COLO668 (cell line): ENCODE results near the gene PCYOX1L.

Experiments used
- DNase-seq: peaks from one replicate; lab custom pipeline; 2025; ENCODE audit not compliant: unreplicated experiment; lab: John Stamatoyannopoulos, UW

The PCYOX1L gene, protein sequence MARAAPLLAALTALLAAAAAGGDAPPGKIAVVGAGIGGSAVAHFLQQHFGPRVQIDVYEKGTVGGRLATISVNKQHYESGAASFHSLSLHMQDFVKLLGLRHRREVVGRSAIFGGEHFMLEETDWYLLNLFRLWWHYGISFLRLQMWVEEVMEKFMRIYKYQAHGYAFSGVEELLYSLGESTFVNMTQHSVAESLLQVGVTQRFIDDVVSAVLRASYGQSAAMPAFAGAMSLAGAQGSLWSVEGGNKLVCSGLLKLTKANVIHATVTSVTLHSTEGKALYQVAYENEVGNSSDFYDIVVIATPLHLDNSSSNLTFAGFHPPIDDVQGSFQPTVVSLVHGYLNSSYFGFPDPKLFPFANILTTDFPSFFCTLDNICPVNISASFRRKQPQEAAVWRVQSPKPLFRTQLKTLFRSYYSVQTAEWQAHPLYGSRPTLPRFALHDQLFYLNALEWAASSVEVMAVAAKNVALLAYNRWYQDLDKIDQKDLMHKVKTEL

DNA sequence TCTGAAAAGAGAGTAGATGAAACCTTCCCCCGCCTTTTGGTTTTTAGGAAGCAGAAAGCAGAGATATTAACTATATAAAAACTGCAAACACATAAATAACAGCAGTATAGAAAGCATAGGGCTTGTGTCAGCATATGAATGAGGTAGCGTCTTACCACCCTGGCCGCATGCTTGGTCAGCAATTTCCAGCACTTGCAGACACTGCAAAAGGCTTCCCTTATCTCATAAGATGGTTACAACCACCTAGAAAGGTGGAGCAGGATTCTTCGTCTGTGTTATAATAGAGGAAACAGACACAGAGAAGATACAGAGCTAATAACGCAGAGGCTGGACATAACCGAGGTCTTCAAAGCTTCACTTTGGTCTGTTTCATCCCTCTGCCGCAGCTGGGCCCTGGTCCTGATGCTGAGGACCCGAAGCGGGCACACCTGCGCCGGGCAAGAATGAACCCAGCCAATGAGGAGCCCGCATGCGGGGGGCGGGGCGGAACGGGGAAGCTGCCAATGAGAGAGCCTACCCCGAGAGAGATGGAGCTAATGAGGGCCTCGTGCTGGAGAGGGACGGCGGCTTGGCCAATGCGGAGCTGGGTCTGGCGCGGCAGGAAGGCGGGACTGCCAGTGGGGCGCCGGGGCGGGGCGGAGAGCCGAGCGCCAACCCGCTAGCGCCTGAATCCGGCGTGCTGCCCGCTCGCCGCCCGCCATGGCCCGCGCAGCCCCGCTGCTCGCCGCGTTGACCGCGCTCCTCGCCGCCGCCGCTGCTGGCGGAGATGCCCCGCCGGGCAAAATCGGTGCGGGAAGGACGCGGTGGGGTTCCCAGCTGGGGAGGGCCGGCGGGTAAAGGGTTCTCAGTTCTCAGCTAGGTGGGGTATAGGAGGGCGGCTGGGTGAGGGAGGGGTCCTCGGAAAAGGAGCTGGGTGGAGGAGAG is at the start of gene PCYOX1L:
TSS of gene PCYOX1L (plus strand) at position 677 of the 924 bp plus-strand sequence. CDS start at position 700, 23 bp downstream.
- DNase-seq: peak; percentile 90

DNA sequence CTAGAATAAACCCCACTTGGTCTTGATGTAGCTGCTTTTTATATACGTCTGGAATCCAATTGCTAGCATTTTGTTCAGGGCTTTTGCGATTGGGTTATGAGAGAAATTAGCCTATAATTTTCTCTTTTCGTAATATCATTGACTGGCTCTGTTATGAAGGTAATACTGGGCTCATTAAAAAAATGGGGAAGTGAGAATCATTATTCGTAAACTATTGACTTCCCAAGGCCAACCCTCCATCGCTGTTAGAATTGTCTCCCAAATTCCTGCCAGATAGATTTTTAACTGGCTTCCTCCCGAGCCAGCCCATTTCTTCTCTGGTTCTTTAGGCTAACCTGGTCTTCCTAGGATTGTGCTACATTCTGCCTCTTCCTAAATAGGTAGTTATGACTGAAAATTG is 48.5 kb upstream of the PCYOX1L start:
- no peak for DNase-seq

DNA sequence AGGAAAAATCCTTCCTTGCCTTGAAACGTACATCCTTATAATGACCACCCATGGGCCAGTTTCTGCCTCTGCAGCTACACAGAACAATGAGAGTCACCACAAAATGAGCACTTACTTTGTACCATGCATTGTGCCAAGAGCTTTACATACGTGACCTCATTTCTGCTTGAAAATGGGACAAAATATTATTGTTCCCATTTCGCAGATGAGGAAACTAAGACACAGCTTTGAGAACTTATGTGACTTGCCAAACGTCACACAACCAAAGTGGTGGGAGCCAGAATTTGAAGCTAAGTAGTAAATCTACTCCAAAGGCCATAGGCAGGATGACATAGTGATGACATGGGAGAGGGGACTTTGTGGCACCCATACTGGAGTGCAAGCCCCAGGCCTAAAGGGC is 47.4 kb upstream of the PCYOX1L start:
- no peak for DNase-seq

DNA sequence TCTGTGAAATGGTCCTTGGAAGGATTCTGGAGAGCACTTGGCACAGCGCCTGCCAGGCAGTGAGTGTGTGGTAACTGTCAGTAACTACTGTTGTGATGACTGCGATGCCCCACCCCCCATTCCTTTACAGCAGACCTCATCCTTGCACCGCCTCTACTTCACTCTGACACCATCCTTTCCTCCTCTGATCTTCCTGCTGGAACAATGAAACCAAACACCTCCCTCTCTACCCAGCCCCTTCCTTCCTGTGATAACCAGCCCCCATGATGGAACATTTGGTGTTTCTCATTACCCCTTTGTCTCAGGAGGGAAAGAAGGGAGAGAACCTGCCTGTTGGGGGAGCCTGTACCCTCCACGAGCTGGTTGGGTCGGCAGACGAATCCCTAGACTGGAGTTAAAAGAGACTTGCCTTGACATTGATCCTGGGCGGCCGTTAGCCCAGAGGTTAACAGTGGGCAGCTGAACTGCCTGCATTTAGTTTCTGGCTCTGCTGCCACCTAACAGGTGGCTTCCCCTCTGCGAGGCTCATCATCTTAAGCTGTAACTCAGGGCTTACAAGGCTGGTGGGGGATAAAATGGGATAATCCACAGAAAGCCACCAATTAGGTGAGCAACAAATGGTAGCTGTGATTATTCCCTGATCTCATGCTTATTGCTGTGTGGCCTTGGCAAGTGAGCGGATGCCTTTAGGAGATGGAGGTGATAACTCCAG is 46.7 kb upstream of the PCYOX1L start:
- DNase-seq: no peak

DNA sequence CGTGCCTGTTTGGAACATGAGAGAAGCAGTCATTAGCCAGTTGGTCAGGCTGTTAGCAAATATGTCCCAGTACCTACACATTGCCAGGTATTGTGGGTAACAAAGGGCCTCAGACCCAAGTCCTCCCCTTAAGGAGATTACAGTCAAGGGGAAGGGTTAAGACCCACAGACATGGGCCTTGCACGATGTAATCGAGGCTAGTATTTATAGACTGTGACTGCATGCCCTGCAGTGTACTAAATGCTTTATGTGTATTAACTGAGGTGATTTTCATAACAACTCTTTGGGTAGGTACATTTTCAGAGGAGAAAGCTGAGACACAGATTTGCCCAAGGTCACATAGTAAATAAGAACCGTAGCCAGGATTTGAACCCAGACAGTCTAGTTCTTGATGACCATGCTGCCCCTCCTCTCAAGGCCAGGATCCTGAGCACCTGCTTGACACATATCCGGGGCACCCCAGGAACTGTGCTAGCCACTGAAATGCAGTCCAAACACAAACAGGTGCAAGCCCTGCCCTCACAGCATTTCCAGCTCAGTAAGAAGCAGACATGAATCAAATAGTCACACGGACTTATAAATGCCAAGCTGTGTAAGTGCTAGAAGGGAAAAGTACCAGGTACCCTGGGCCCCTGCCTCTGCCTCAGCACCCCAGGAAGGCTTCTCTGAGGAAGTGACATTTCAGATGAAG is 44.5 kb upstream of the PCYOX1L start:
- DNase-seq: peak; percentile 16

DNA sequence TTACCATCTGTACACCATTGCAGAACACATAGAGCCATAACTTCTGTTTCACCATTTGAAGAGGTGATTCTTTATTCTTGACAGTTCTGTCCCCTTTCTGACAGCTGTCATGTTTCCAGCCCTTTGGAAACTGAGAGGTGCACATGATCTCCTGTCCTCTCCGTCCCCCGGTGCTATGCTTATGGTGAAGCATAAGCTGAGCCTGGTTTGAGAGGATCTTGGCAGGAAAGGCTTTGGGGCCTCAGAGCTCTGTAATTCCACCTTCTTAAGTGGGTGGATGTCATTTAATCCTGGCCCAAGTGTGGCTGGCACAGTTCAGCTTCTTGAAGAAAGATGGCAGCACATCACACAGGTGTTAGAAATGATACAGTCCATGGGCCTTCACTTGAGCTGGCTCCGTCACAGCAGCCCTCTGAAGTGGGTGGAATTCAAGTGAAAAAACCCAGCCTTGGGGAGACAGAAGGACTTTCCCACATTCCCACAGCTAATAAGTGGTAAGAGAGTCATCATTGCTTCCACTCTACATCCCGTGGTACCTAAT is 43.2 kb upstream of the PCYOX1L start:
- DNase-seq: no peak

DNA sequence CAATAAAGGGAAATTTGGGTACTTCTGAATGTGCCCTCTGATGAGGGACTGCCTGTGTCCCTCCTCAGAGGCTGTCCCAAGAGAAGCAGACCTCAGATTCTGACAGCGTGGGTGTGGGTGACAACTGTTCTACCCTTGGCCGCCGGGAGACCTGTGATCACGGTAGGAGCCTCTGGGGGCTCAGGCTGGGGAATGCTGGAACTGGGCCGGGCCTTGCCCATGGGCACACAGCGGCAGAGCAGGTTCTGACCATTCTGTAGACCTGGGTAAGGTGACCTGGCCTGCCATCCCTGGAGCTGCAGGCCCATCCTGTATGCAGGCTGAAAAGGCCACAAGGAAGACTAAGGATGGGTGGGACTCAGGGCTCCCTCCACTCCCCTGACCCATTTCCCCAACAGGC is 42.1 kb upstream of the PCYOX1L start:
- DNase-seq: no peak

DNA sequence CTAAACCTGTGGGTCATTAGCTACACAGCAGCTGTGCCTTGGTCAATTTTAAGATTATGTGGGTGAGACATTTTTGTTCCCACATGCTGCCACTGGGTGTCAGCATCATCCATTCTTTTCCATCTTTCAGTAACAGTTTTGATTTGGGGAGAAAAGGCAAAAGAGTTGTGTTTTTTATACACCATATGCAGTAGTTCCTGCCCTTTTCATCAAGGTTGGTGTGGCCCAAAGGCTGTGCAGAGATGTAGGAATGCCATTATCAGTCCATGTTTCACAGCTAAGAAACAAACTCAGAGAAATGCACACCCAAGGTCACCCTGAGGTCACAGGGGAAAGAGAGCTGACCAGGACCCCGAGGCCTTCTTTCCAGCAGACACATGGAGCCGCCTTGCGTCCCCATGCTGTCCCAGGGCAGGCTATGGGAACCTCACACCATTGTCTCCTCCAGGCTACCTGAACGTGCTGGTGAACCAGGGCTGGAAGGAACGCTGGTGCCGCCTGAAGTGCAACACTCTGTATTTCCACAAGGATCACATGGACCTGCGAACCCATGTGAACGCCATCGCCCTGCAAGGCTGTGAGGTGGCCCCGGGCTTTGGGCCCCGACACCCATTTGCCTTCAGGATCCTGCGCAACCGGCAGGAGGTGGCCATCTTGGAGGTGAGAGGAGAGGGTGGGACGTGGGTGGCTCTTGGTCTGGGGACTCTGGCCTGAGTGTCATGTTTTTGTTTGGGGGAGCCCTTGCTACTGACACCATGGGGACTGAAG is 40.4 kb upstream of the PCYOX1L start:
- DNase-seq: peak; percentile 7

DNA sequence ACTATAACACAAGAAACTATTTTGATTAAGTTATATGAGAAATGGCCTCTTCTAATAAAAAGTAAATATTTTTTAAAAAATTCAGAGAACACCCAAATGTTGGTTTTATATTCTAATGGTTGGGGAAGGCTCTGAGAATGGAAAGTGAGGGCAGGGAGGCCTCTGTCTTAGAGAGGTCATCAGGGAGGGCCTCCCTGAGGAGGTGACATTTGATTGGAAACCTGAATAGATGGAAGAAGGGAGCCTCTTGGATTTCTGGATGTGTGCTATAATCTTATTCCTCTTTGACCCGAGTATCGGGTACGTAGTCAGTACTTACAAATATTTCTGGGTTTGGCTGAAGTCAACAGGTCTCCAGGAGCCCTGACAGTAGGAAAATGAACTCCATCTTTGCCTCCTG is 38.7 kb upstream of the PCYOX1L start:
- DNase-seq: no peak

DNA sequence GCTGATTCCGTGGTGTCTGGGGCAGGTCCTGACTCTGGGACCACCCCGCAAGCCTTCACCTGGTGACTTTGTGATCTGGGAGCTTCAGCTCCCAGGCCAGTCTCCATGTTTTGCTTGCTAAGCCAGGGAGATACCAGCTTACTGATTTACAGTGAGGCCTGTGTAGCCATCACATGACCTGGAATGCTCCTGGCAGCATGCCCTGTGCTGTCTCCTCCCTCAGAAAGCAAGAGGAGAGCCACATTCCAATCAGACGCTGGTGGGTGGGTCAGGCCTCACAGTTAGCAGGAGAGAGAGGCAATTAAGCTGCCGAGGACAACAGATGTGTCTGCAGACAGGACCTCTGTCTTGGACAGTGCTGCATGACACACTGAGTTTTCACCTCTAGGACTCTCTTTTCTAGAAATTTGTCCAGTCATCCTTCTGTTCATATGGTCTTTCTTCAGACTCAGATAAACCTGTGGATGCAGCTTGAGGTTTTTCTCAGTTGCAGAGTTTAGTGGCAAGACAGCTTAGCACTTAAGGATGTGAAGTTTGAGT is 37.0 kb upstream of the PCYOX1L start:
- peak; percentile 59 for DNase-seq

DNA sequence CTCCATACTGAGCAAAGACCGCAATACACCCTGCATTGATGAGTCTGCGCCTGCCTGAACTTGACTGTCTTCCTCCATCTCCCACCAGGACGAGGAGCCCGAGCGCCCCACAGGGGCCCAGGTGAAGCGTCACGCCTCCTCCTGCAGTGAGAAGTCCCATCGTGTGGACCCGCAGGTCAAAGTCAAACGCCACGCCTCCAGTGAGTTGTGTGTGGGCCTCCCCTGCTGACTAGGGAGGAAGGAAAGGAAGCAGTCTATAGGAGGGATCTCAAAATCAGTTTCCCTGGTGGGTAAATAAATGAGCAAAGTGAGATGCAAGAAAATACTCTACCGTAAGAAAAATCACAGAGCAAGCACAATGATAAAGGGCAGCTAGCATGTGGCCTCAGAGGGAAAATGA is 35.3 kb upstream of the PCYOX1L start:
- DNase-seq: no peak

DNA sequence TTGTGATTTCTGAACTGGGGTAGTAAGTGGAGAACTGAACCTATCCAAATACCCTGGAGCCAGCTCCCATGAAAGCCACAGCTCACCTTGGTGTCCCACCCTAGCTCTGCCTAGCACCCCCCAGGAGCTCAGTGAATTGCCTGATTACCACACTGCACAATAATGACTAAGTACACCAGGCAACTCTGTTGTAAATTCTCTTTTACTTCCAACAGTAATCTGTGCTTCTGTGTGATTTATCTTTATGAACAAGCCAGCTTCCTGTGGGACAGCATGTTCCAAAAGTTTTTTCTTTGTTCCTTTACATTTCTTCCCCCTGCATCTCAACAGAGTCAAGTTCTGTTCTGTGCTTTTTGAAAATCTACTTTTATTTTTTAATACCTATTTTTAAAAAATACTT is 34.6 kb upstream of the PCYOX1L start:
- DNase-seq: no peak

DNA sequence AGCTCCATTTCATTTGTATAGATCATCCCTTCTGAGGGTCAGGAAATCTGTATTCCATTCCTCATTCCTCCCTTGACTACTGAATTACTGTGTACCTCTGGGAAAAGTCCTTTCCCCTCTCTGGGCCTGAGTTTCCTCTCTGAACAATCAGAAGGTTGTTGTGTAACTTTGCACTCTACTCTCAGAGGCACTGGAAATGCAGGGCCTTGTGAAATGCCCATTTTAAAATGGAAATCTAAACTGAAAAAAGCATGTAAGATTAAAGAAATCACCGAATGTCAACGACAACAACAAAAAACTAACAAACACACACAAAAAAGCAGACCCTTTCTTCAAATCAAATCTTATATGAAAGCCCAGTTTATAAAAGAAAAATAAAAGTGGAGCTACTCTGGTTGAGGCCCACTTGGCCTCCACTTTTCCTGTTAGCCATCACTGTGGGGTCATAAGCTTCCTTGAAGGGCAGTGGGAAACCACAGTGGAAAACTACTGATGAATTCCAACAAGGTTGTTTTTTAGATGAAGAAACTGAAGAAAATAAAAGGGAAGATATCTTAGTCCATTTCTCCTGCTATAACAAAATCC is 34.1 kb upstream of the PCYOX1L start:
- DNase-seq: no peak

DNA sequence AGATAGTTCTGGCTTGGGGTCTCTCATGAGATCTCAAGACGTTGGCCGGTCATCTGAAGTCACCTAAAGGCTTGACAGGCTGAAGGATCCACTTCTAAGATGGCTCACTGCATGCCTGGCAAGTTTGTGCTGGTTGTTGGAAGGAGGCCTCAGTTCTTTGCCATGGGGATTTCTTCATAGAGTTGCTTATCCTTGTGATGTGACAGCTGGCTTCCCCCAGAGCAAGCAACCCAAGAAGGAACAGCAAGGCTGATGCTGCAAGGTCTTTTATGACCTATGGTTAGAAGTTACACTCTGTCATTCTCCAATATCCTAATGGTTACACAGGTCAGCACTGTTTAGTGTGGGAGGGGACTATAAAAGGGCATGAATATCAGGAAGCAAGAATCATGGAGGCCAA is 33.2 kb upstream of the PCYOX1L start:
- no peak for DNase-seq

DNA sequence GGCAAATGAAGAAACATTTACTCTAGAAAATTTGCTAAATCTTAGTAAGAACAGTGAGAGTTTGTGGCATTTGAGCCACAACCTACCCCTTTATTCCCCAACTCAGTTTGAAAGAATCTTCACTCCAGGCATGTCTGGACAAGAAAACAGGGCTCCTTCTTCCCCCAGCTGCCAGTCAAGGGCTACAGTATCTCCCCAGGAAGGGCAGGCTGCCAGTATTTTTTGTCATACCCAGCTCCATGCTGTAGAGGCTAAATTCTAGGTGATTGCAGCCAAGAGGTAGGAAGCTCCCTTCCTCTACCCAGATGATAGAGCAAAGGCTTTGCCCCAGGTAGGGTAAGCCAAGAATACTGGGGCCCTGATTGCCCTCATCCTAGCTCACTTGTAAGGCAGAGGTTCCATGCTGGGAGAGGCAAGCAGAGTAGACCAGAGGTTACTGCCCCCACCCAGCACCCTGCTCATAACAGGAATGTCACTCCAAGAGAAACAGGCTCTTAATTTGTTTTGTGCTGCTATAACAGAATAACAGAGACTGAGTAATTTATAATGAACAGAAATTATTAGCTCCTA is 32.6 kb upstream of the PCYOX1L start:
- no peak for DNase-seq

DNA sequence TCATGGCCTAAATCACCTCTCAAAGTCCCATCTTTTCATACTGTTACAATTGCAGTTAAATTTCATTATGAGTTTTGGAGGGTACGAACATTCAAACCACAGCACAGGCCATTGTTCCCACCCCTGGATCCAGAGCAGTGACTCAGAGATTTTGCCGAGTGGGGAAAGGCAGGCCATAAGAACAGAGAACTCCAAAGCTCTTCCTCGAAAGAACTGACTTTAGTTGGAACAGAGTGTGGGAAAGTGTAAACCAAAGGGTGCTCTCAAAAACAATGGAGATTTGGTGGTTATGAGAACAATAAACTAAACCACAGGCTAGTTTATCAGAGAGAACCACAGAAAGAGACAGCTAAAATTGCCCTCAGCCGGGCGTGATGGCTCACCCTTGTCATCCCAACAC is 32.0 kb upstream of the PCYOX1L start:
- DNase-seq: no peak

DNA sequence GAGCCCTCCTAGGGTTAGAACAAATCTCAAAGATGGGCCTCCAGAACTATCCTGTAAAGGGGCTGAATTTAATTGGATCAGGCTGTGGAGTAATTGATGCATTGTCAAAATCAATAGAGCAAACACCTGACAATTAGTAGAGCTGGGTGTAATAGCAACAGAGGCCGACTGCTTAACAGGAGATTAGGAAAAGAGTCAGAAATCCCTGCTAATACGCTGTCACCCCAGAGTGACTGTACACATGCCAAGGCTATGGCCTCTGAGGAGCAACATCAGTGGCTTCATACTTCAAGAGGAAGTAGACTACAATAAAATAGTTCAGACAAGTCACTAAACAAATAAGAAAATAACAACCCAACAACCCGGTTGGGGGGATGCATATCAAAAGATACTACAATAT is 31.2 kb upstream of the PCYOX1L start:
- no peak for DNase-seq

DNA sequence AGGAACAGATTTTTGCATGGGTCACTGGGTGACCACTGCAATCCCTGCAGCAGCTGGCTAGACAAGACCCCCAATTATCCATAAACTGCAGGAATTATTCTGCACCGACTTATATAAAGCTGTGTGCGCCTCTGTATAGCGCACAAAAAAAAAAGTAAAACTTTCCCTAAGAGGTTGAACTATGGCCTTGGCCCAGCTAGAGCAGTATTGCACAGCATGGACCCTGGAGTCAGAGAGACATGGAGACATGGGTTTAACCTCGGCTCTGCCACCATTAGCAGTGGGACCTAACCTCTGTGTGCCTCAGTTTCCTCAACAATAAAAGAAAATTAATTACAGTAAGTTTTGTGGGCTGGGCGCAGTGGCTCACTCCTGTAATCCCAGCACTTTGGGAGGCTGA is 29.7 kb upstream of the PCYOX1L start:
- DNase-seq: no peak
